CD4-positive, CD25-positive, alpha-beta regulatory T cell (primary cell): Measurements from ENCODE around the gene HSFX3. TPM values are rescaled to one million over a fixed set of nuclear protein-coding genes. Genes with fewer than 3 reads are reported as not detected.
"Not testable (repeated sequence)": the region's sequence is repeated elsewhere in the genome, so short reads cannot be mapped to it uniquely, and the experiment has no call there.

Experiments used
- ATAC-seq, 2 donors: fragments of 150-1000 bp; cut with Tn5 transposase; one replicate each; pipeline ENCODE4 v1.10.0; 2021; ENCODE audit warnings: low read depth in 2 of 2, moderate number of reproducible peaks in 2 of 2, moderate library complexity in 1 of 2
- DNase-seq, 3 donors: peaks; one replicate each; pipeline versions ENCODE4 v3.0.0 to v3.0.0-alpha.2; 2012 to 2022; ENCODE audit warnings: mixed read lengths in 1 of 3
- H3K27ac ChIP-seq: one replicate; pipeline ENCODE4 v1.7.0; 2013; ENCODE audit warnings: mild to moderate bottlenecking, low read length; ENCODE audit not compliant: insufficient read depth, poor library complexity, severe bottlenecking
- H3K27me3 ChIP-seq: one replicate; pipeline ENCODE4 v1.7.0; 2013; ENCODE audit warnings: low read length; ENCODE audit not compliant: control insufficient read depth, insufficient read depth
- H3K36me3 ChIP-seq: one replicate; pipeline ENCODE4 v1.7.0; 2013; ENCODE audit warnings: mild to moderate bottlenecking, low read length, moderate library complexity; ENCODE audit not compliant: control insufficient read depth, insufficient read depth
- H3K4me1 ChIP-seq: 2 replicates; pipeline ENCODE4 v1.7.0; 2013; ENCODE audit warnings: mild to moderate bottlenecking, low read length; ENCODE audit not compliant: insufficient read depth, control insufficient read depth, poor library complexity, severe bottlenecking
- H3K4me3 ChIP-seq: one replicate; pipeline ENCODE4 v1.7.0; 2013; ENCODE audit warnings: low read depth, mild to moderate bottlenecking, low read length, moderate library complexity
- H3K9me3 ChIP-seq, 2 experiments: 1 replicate in 1 of 2; 2 replicates in 1 of 2; pipeline ENCODE4 v1.7.0; 2013; ENCODE audit warnings: low read length in 2 of 2, mild to moderate bottlenecking in 1 of 2, moderate library complexity in 1 of 2; ENCODE audit not compliant: control insufficient read depth in 2 of 2
- H3K27ac Mint-ChIP-seq, 3 donors: one replicate each; pipeline ENCODE4 v1.8.0; 2020 to 2022; ENCODE audit warnings: mild to moderate bottlenecking in 3 of 3, mixed read lengths in 3 of 3, moderate library complexity in 2 of 3
- H3K27me3 Mint-ChIP-seq: one replicate; pipeline ENCODE4 v1.8.0; 2022; ENCODE audit warnings: mild to moderate bottlenecking, mixed read lengths
- H3K36me3 Mint-ChIP-seq: one replicate; pipeline ENCODE4 v1.8.0; 2020; ENCODE audit warnings: mixed read lengths
- H3K4me1 Mint-ChIP-seq, 4 donors: one replicate each; pipeline ENCODE4 v1.8.0; 2020 to 2022; ENCODE audit warnings: mixed read lengths in 4 of 4, mild to moderate bottlenecking in 1 of 4
- H3K4me3 Mint-ChIP-seq, 4 donors: one replicate each; pipeline ENCODE4 v1.8.0; 2020 to 2022; ENCODE audit warnings: mild to moderate bottlenecking in 4 of 4, mixed read lengths in 4 of 4, moderate library complexity in 3 of 4
- H3K9me3 Mint-ChIP-seq, 7 donors: one replicate each; pipeline ENCODE4 v1.8.0; 2020 to 2022; ENCODE audit warnings: mixed read lengths in 7 of 7, mild to moderate bottlenecking in 3 of 7, moderate library complexity in 2 of 7
- polyA plus RNA-seq, 4 donors: library from polyadenylated mRNA; unstranded; fragments of 300-500 nt; fragmentation: Illumina TruSeq; gene quantifications; one replicate each; pipeline ENCODE4 v1.2.3, GENCODE V29; 2021
- total RNA-seq: library from RNA; stranded (reverse); gene quantifications from one replicate; pipeline ENCODE4 v1.2.3, GENCODE V29; 2022

HSFX3 gene
- total and polyA plus RNA-seq, 5 donors from 2014 or later: not detected

DNA sequence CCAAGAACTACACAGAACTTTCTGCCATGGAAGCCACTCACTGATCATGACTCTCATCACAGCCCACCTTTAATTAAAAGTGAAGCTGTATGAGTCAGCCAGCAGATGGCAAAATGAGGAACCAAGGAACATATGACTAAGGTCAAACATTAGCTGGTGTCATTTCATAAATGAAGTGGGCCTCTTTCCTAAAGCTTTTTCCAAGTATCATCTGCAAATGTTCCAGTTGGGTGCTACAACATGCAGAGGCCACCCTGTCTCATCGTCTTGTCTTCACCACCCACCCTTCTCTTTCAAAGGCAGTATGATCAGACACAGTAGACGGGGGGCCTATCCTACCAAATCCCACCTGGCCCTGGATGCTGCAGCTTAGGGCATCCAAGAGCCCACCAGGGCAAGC is 18.1 kb downstream of the HSFX3 start:
- Histone ChIP-seq H3K27ac (no peak overlapping the region), H3K4me1 (peaks cover under 1% of the 10 kb centered on the region), H3K36me3 (no peaks in the 10 kb centered on the region), H3K9me3 (no peaks in the 10 kb centered on the region), H3K27me3 (no peaks in the 10 kb centered on the region), H3K4me3 (no peak overlapping the region)
- peaks cover 2 to 7% (median 7%) of the 10 kb centered on the region in 4 donors for H3K4me1 Mint-ChIP-seq
- H3K4me3 Mint-ChIP-seq: no peak overlapping the region
- H3K36me3 Mint-ChIP-seq: no peaks in the 10 kb centered on the region
- H3K27ac Mint-ChIP-seq: peak overlapping the region in 1 of 3 donors; percentile 43
- ATAC-seq: no peak
- no peak for DNase-seq
- no peaks in the 10 kb centered on the region for H3K9me3 Mint-ChIP-seq
- no peaks in the 10 kb centered on the region for H3K27me3 Mint-ChIP-seq

DNA sequence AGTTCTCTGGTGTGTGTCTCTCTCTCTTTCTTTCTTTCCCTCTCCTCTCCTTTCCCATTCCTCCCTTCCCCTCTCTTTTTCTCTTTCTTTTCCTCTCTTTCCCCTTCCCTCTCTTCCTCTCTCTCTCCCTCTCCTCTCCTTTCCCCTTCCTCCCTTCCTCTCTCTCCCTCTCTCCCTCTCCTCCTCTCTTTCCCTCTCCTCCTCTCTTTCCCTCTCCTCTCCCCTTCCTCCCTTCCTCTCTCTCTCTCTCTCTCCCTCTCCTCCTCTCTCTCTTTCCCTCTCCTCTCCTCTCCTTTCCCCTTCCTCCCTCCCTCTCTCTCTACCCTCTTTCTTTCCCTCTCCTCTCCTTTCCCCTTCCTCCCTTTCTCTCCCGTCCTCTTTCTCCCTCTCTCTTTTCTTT is 21.3 kb downstream of the HSFX3 start:
- no peak overlapping the region for H3K4me3 Mint-ChIP-seq
- no peaks in the 10 kb centered on the region for H3K27me3 ChIP-seq
- DNase-seq: no peak
- H3K9me3 Mint-ChIP-seq: no peaks in the 10 kb centered on the region
- peaks cover 18% of the 10 kb centered on the region for H3K4me1 ChIP-seq
- H3K36me3 ChIP-seq: no peaks in the 10 kb centered on the region
- no peaks in the 10 kb centered on the region for H3K9me3 ChIP-seq
- no peak overlapping the region for H3K27ac ChIP-seq
- peaks cover 2 to 28% (median 9%) of the 10 kb centered on the region in 4 donors for H3K4me1 Mint-ChIP-seq
- H3K27ac Mint-ChIP-seq: no peak overlapping the region
- no peaks in the 10 kb centered on the region for H3K27me3 Mint-ChIP-seq
- no peak overlapping the region for H3K4me3 ChIP-seq
- no peak for ATAC-seq
- no peaks in the 10 kb centered on the region for H3K36me3 Mint-ChIP-seq

DNA sequence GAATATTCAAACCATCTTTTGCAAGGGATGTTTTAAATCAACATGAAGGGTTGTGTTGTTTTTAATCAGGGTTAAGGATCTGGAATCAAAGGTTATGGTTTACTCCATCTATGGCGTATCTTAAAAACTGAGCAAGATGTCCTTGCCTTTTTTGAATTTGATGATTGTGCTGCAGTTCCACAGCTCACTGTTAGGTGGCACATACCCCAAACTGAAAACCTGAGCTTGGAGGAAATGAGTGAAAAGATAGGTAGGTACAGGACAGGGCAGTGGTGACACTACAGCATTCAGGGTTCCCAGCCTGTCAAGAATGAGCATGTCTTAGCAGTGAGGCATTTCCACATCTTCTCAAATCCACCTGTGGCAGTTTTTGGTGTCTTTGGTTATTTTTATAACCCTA is 22.0 kb downstream of the HSFX3 start:
- peaks cover 2 to 31% (median 9%) of the 10 kb centered on the region in 4 donors for H3K4me1 Mint-ChIP-seq
- no peaks in the 10 kb centered on the region for H3K9me3 Mint-ChIP-seq
- Histone ChIP-seq H3K27me3 (no peaks in the 10 kb centered on the region), H3K4me1 (peaks cover 22% of the 10 kb centered on the region), H3K9me3 (no peaks in the 10 kb centered on the region), H3K27ac (peak overlapping the region; percentile 33), H3K36me3 (no peaks in the 10 kb centered on the region), H3K4me3 (no peak overlapping the region)
- DNase-seq (peak; percentile 19 to 77 (median 58)), ATAC-seq (peak; percentile 24 to 38)
- H3K27me3 Mint-ChIP-seq: no peaks in the 10 kb centered on the region
- no peaks in the 10 kb centered on the region for H3K36me3 Mint-ChIP-seq
- H3K4me3 Mint-ChIP-seq: peak overlapping the region in 2 of 4 donors; percentile 13 to 74
- H3K27ac Mint-ChIP-seq: peak overlapping the region; percentile 29 to 94 (median 79)

DNA sequence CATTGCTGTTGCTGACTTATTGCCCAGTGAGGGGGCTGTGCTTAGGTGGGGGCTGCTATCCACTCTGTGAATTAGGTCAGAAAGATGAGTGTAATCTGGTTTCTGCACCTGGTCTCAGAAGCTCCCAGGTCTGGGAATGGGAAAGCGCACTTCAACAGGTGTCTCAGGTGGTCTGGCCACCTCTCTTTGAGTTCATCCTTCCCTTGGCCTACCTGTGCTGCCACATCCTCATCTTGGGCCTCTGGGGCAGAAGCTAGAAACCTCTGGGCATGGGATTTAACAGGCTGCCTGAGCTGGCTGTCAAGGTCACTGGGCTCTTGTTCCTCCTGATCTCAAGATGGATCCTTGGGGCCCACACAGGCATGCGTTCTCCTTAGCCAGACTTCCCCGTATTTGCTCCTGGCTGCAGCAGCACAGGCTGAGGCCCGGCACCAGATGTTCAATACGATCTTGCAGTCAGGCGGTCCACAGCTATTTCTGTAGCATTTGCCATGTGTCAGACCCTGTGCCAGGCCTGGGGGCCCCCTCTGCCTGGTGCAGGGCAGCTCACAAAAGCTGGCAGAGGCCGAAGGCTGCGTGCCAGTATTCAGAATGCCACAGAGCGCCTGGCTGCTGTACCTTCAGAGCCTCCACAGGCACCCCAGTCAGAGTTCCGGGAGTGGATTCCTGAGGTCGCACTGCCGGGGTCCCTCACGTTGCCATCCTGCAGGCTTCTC is 23.2 kb downstream of the HSFX3 start:
- H3K9me3 ChIP-seq, H3K27me3 Mint-ChIP-seq, ATAC-seq, H3K36me3 ChIP-seq, DNase-seq, H3K9me3 Mint-ChIP-seq, H3K4me3 ChIP-seq, H3K27me3 ChIP-seq, H3K36me3 Mint-ChIP-seq: not testable (repeated sequence)
- peaks cover 32% of the 10 kb centered on the region for H3K4me1 ChIP-seq
- H3K4me1 Mint-ChIP-seq: peaks cover 6 to 40% (median 14%) of the 10 kb centered on the region in 4 donors
- peak overlapping the region; percentile 86 for H3K27ac ChIP-seq
- H3K4me3 Mint-ChIP-seq: peak overlapping the region in 2 of 4 donors; percentile 10 to 73
- H3K27ac Mint-ChIP-seq: peak overlapping the region; percentile 89 to 93 (median 92)

DNA sequence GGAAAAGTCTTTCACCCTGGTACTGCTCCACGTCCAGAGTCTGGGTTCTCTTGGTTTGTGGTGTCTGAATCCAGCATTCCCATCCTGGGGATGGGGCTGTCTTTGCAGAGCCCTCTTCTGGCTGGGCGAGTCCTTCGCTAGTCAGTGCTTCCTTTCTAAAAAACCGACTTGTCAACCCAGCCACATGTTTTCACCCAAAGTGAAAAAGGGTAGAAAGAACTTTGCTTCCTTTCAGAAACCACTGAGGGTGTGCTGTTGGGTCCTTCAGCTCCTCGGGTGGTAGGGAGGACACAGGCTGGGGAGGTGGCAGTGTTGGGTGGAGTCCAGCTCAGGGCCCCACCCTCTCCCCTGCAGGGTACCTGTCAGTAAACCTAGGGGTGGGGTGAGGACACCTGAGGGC is 23.8 kb downstream of the HSFX3 start:
- DNase-seq (peak; percentile 6 to 76 (median 60)), ATAC-seq (peak; percentile 55 to 59)
- peaks cover 8 to 46% (median 16%) of the 10 kb centered on the region in 4 donors for H3K4me1 Mint-ChIP-seq
- not testable (repeated sequence) for H3K9me3 ChIP-seq, H3K36me3 ChIP-seq, H3K27me3 ChIP-seq, H3K27me3 Mint-ChIP-seq, H3K36me3 Mint-ChIP-seq, H3K9me3 Mint-ChIP-seq
- peak overlapping the region; percentile 41 for H3K4me3 ChIP-seq
- H3K27ac Mint-ChIP-seq: peak overlapping the region; percentile 89 to 93 (median 92)
- peak overlapping the region; percentile 43 to 74 (median 62) for H3K4me3 Mint-ChIP-seq
- peaks cover 35% of the 10 kb centered on the region for H3K4me1 ChIP-seq
- peak overlapping the region; percentile 86 for H3K27ac ChIP-seq

DNA sequence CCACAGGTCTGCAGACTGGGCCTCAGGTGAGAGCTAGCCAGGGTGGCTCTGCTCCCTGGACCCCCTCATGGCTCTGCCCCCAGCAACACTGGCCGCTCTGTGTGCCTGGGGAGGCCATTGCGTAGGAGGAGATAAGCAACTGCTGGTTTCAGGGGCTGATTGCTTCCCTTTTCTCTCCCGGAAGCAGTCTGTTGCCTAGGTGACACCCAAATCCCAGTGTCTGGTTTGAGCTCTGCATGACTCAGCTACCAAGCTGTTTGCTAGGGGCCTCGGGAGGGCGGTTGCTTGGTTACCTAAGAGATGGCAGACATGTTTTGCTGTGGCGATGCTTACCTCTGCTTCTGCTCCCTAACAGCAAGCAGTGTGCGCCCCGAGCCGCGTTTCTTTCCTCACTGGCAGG is 24.3 kb downstream of the HSFX3 start:
- peak; percentile 69 to 81 (median 76) for DNase-seq
- Mint-ChIP-seq H3K4me3 (peak overlapping the region in 3 of 4 donors; percentile 65 to 73 (median 72)), H3K27ac (peak overlapping the region; percentile 52 to 92 (median 89)), H3K4me1 (peaks cover 12 to 51% (median 19%) of the 10 kb centered on the region in 4 donors)
- H3K4me3 ChIP-seq, H3K36me3 Mint-ChIP-seq, H3K36me3 ChIP-seq, H3K27me3 ChIP-seq, H3K27me3 Mint-ChIP-seq, H3K9me3 ChIP-seq, H3K9me3 Mint-ChIP-seq: not testable (repeated sequence)
- H3K4me1 ChIP-seq: peaks cover 41% of the 10 kb centered on the region
- H3K27ac ChIP-seq: peak overlapping the region; percentile 86
- peak; percentile 83 to 87 for ATAC-seq

DNA sequence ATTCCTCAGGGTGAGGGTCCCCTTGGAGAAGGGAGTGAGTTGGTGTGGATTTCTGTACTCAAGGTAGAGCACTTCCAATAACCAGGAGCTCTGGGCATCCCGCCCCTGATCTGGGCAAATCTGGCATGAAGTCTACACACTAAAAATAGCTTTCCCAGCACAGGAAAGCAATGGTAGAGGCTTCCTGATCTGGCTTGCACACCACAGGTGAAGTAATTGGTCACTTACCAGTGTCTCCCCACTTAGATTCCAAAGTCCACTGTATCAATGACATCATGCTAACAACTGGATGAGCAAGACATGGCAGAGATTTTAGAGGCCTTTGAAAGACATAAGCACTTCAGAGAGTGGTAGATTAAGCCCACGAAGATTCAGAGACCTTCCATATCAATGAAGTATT is 26.8 kb downstream of the HSFX3 start:
- peaks cover 12 to 65% (median 28%) of the 10 kb centered on the region in 4 donors for H3K4me1 Mint-ChIP-seq
- no peaks in the 10 kb centered on the region for H3K9me3 ChIP-seq
- peak overlapping the region; percentile 84 for H3K4me3 ChIP-seq
- H3K27me3 Mint-ChIP-seq: no peaks in the 10 kb centered on the region
- H3K36me3 ChIP-seq: no peaks in the 10 kb centered on the region
- DNase-seq (no peak), ATAC-seq (no peak)
- H3K27ac ChIP-seq: peak overlapping the region; percentile 5
- no peaks in the 10 kb centered on the region for H3K9me3 Mint-ChIP-seq
- no peaks in the 10 kb centered on the region for H3K36me3 Mint-ChIP-seq
- H3K4me1 ChIP-seq: peaks cover 42% of the 10 kb centered on the region
- peak overlapping the region in 2 of 4 donors; percentile 17 to 33 for H3K4me3 Mint-ChIP-seq
- no peaks in the 10 kb centered on the region for H3K27me3 ChIP-seq
- peak overlapping the region; percentile 29 to 63 (median 56) for H3K27ac Mint-ChIP-seq

DNA sequence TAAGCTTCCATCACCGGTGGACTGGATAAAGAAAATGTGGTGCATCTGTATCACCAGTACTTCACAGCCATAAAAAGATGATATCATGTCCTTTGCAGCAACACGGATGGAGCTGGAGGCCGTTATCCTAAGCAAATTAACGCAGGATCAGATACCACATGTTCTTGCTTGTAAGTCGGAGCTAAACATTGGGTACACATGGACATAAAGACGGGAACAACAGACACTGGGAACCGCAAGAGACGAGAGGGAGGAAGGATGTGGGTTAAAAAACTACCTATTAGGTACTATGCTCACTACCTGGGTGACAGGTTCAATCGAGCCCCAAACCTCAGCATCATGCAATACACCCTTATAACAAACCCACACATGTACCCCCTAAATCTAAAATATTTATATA is 28.3 kb downstream of the HSFX3 start:
- no peaks in the 10 kb centered on the region for H3K27me3 ChIP-seq
- peak; percentile 29 to 57 (median 43) for DNase-seq
- H3K27ac ChIP-seq: peak overlapping the region; percentile 73
- H3K4me1 ChIP-seq: peaks cover 39% of the 10 kb centered on the region
- no peaks in the 10 kb centered on the region for H3K9me3 ChIP-seq
- peak overlapping the region; percentile 66 to 91 (median 84) for H3K4me3 Mint-ChIP-seq
- no peaks in the 10 kb centered on the region for H3K9me3 Mint-ChIP-seq
- no peaks in the 10 kb centered on the region for H3K36me3 ChIP-seq
- no peak for ATAC-seq
- peak overlapping the region; percentile 63 to 93 (median 87) for H3K27ac Mint-ChIP-seq
- H3K4me1 Mint-ChIP-seq: peaks cover 10 to 65% (median 26%) of the 10 kb centered on the region in 4 donors
- H3K4me3 ChIP-seq: peak overlapping the region; percentile 84
- no peaks in the 10 kb centered on the region for H3K27me3 Mint-ChIP-seq
- no peaks in the 10 kb centered on the region for H3K36me3 Mint-ChIP-seq
